Stimulated activated CD4-positive, alpha-beta T cell treated with anti-CD3 and anti-CD28 coated beads, Interleukin-12 subunit alpha, Interleukin-12 subunit beta, amount 100 ng/mL, for 48 hours (primary cell): ENCODE data around the gene TMEM101.
A peak's percentile ranks its signal among the peaks of the same experiment; 100 is the strongest.
"Not testable (repeated sequence)": the region's sequence is repeated elsewhere in the genome, so short reads cannot be mapped to it uniquely, and the experiment has no call there.

ENCODE experiments used
- DNase-seq, 3 donors: peaks; one replicate each; pipeline ENCODE4 v3.0.0-alpha.2; 2020; ENCODE audit warnings: low read depth in 2 of 3, low spot score in 1 of 3

TMEM101 gene

GRCh38 chr17:44000871-44001460 lies 13.8 kb downstream of the TMEM101 start:
- DNase-seq: no peak

DNA sequence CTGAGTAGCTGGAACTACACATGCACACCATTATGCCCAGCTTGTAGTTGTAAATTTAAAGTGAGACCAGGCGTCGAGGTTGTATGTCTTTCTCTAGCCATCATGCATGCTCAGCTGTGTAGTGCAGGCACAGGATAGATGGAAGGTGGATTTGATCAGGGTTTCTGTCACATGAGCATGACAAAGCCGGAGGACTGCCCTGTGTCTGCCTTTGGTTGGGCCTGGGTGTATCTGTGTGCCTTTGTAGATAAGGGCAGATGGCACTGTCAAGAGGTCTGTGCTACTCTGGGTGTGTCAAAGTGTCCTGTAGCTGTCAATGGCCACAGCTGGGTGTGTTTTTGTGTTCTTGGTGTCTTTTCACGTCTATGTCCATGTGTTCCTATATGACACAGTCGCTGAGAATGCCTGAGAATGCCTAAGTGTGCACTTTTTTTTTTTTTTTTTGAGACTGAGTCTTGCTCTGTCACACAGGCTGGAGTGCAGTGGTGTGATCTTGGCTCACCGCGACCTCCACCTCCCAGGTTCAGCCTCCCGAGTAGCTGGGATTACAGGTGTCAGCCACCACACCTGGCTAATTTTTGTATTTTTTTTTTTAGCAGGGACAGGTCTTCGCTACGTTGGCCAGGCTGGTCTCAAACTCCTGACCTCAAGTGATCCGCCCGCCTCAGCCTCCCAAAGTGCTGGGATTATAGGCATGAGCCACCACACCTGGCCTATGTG lies 14.5 kb downstream of the TMEM101 start:
- DNase-seq: no peak

- no peak for DNase-seq
Measured at GRCh38 chr17:43999024-43999423, 15.7 kb downstream of the TMEM101 start.

DNA sequence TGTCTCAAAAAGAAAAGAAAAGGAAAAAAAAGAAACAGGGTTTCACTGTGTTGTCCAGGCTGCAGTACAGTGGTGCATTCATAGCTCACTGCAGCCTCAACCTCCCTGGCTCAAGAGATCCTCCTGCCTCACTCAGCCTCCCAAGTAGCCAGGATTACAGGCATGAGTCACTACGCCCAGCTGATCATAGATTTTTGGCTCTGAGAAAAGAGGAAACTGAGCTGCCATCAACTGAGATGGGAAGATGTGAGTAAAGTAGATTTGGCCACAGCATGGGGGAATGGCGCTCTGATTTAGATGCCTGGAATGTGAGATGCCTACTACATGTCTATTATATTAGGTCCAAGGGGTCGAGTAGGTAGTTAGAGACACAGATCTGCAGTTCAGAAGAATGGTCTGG lies 16.2 kb downstream of the TMEM101 start:
- no peak for DNase-seq

DNA sequence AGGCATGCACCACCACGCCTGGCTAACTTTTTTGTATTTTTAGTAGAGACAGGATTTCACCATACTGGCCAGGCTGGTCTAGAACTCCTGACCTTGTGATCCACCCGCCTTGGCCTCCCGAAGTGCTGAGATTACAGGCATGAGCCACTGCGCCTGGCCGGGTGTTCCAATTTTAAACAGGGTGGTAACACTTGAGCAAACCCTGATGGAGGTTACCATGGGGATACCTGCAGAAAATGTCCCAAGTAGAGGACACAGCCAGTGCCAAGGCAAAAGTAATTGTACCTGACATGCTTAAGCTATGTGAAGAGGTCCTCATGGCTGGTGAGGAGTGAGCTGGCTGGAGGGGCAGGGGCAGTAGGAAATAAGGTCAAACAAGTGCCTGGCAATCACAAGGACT lies 17.6 kb downstream of the TMEM101 start:
- not testable (repeated sequence) for DNase-seq

GRCh38 chr17:43995150-43995471 lies 19.7 kb downstream of the TMEM101 start:
- no peak for DNase-seq

- peak; percentile 62 to 70 (median 63) for DNase-seq
Measured at GRCh38 chr17:43994272-43995149, 20.3 kb downstream of the TMEM101 start.

GRCh38 chr17:43992641-43993040 lies 22.1 kb downstream of the TMEM101 start:
- DNase-seq: no peak

DNA sequence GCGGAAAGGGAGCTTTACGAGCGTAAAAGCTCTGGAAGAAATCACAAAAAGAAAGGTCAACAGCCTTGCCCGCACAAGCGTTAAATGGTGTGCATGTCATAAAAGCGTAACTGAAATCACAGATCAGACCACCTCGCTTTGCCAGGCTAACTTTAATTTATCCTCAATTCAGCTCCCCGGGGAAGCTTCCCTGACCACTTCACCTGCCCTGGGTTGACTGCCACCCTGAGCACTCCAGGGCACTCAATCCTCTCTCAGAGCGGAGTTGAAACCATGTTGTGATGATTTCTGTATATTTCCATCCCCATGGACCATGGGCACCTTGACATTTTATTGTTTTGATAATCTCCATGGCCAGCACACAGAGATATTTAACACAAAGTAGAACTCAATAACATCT lies 26.5 kb downstream of the TMEM101 start:
- no peak for DNase-seq

GRCh38 chr17:43987131-43988021 lies 27.4 kb downstream of the TMEM101 start:
- no peak for DNase-seq

DNA sequence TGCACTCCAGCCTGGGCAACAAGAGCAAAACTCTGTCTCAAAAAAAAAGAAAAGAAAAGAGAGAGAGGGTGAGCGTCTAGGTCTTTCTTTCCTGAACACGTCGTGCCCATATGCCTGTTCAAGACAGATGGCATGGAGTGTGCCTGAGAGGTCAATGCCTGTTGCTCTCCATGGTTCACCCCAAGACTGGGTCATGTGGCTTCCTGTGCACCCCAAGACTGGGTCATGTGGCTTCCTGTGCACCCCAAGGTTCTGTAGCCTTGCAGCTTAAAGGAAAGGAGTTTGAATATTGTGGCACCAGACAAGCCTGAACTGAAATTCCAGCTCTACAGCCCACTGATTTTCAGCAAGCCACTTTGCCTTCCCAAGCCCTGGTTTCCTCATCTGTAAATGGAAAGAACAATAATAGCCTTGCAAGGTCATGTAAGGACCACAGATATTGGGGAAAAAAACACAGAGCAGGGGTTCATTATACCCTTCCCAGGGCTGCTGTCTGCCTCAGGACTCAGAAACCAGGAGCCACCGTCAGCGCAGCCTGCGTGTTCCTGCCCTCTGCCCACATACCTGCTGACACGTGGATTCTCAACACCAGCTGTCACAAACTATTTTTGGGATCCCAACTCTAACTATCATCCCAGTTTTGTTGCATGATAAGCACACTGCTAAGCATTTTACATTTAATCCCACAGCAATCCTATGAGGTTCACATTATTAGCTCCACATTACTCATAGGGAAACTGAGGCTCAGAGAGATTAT lies 28.4 kb downstream of the TMEM101 start:
- no peak for DNase-seq

DNA sequence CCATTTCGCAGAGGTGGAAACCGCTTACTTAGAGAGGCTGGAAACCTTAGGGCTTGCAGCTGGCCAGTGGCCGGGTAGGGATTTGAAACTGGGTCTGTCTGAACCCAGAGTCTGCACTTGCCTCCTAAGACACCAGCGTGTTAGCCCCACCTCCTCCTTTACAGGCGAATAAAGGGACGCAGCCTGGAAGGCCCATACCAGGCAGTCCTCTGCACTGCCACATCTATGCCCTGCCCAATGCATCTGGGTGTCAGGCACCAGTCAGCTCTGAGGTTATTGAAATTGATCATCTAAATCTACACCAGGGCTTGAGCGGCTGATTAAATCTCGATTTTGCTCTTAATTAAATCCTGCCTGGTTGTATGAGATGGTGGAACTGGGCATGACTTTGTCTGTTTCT lies 30.2 kb downstream of the TMEM101 start:
- no peak for DNase-seq

DNA sequence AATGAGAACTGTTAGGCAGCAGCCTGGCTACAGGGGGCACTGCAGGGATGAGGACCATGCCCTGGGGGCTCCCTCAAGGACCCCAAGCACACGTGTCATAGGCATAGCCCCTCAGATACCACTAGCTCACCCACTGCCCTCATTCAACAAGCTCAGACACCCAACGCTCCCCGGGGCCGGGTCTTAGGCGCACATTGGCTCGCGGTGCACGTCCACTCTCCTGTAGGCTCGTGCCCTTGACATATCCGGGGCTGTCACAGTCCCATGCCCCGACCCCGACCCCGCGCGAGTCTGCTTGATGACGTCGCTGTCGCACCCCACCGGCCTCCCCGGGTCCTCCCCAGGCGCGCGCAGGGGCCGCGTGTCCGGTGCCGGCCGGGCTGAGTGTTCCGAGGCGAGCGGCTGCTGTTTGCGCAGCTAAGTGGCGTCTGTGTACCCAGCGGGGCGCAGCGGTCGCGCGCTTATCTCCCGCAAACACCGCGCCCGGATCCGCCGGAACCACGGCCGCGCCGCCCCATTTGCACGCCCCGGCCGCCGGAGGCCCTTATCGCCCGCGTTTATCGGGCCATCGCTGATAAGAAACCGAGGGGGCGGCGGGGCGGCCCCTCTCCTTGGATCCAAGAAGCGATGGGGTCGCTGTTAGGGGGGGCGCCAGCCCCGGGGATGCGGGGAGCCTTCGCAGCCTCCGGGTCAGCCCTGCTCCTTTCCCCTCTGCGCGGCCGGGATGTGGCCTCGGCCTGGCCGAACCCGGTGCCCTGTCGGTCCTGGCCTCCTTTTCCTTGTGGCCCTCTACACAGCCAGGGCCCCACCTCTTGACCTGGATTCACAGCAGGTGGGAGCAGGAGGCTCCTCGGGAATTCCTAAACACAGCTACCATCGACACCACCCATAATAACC lies 31.0 kb downstream of the TMEM101 start:
- no peak for DNase-seq

- DNase-seq: no peak
Measured at GRCh38 chr17:43983196-43983514, 31.6 kb downstream of the TMEM101 start.

GRCh38 chr17:43982171-43982570 lies 32.6 kb downstream of the TMEM101 start:
- no peak for DNase-seq

DNA sequence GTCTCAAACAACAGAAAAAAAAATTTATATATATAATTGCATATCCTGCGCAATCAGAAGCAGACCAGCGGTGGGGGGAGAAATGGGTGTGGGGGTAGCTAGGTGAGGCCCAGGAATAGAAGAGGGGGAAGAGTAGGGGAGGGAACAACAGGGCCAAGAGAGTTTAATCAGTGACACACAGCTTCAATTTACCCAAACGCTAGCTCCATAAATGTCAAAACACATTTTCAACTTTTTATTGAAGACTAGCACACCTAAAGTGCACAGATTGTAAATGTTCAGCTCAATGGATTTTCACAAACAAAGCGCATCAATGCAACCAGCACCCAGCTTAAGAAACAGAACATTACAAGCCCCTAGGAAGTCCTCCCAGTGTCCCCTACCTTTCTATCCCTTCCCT lies 35.1 kb downstream of the TMEM101 start:
- no peak for DNase-seq

GRCh38 chr17:43979011-43979410 lies 35.8 kb downstream of the TMEM101 start:
- no peak for DNase-seq

- DNase-seq: no peak
Measured at GRCh38 chr17:43978078-43978477, 36.7 kb downstream of the TMEM101 start.

GRCh38 chr17:43976963-43977837 lies 37.6 kb downstream of the TMEM101 start:
- DNase-seq: no peak
